HG02943 (cell line): ENCODE measurements around the gene IGF2.
"Not testable (repeated sequence)": the region's sequence is repeated elsewhere in the genome, so short reads cannot be mapped to it uniquely, and the experiment has no call there.

ENCODE experiments used
- ATAC-seq: cut with Tn5 transposase; IDR thresholded peaks from one replicate; pipeline ENCODE4 v1.9.1; 2021; ENCODE audit warnings: mild to moderate bottlenecking, low read depth, moderate library complexity; ENCODE audit not compliant: unreplicated experiment

IGF2 gene

GRCh38 chr11:2127482-2128129 is 11.6 kb downstream of the IGF2 start:
- ATAC-seq: no peak

GRCh38 chr11:2126520-2127085 is 12.6 kb downstream of the IGF2 start:
- ATAC-seq: no peak

GRCh38 chr11:2124736-2125484 is 14.3 kb downstream of the IGF2 start:
- not testable (repeated sequence) for ATAC-seq

- ATAC-seq: no peak
Observed at GRCh38 chr11:2123628-2123960, 15.6 kb downstream of the IGF2 start.

GRCh38 chr11:2122907-2123627 is 16.1 kb downstream of the IGF2 start:
- ATAC-seq: no peak

GRCh38 chr11:2122222-2122906 is 16.8 kb downstream of the IGF2 start:
- ATAC-seq: no peak

- no peak for ATAC-seq
Observed at GRCh38 chr11:2121227-2122130, 17.7 kb downstream of the IGF2 start.

GRCh38 chr11:2120359-2121100 is 18.7 kb downstream of the IGF2 start:
- ATAC-seq: no peak

GRCh38 chr11:2118677-2119076 is 20.5 kb downstream of the IGF2 start:
- ATAC-seq: no peak

- no peak for ATAC-seq
Observed at GRCh38 chr11:2116680-2117079, 22.5 kb downstream of the IGF2 start.

- no peak for ATAC-seq
Observed at GRCh38 chr11:2115308-2115707, 23.9 kb downstream of the IGF2 start.

- no peak for ATAC-seq
Observed at GRCh38 chr11:2114430-2115241, 24.6 kb downstream of the IGF2 start.

GRCh38 chr11:2113776-2114175 is 25.4 kb downstream of the IGF2 start:
- no peak for ATAC-seq

GRCh38 chr11:2110521-2110920 is 28.7 kb downstream of the IGF2 start:
- ATAC-seq: no peak

- ATAC-seq: no peak
Observed at GRCh38 chr11:2109541-2110019, 29.6 kb downstream of the IGF2 start.

- no peak for ATAC-seq
Observed at GRCh38 chr11:2108675-2109491, 30.3 kb downstream of the IGF2 start.

GRCh38 chr11:2107941-2108630 is 31.1 kb downstream of the IGF2 start:
- ATAC-seq: no peak
